GM23248 (cell line): ENCODE measurements around the gene C5orf47. TPM values are rescaled to one million over a fixed set of nuclear protein-coding genes. Genes with fewer than 3 reads are reported as not detected.

ENCODE experiments used
- DNase-seq: peaks from one replicate; pipeline ENCODE4 v3.0.0-alpha.2; 2015
- H2AFZ ChIP-seq: fragments of 200-600 bp; sonication (generic); 2 replicates; pipeline ENCODE4 v1.6.1; 2016; ENCODE audit warnings: antibody characterized with exemption
- H3F3A ChIP-seq: fragments of 200-600 bp; sonication (generic); 2 replicates; pipeline ENCODE4 v1.6.1; 2016; ENCODE audit warnings: mild to moderate bottlenecking, antibody characterized with exemption, mixed run types; ENCODE audit not compliant: insufficient read depth
- H3K27ac ChIP-seq: fragments of 200-600 bp; sonication (generic); 2 replicates; pipeline ENCODE4 v1.5.1; 2016; ENCODE audit warnings: mild to moderate bottlenecking
- H3K27me3 ChIP-seq: fragments of 200-600 bp; sonication (generic); replicated peaks from 2 replicates; pipeline ENCODE4 v1.6.1; 2016; ENCODE audit warnings: mild to moderate bottlenecking; ENCODE audit not compliant: insufficient read depth
- H3K36me3 ChIP-seq: fragments of 200-600 bp; sonication (generic); 2 replicates; pipeline ENCODE4 v1.6.1; 2016; ENCODE audit warnings: low read depth, mild to moderate bottlenecking
- H3K4me1 ChIP-seq: fragments of 200-600 bp; sonication (generic); 2 replicates; pipeline ENCODE4 v1.6.1; 2016; ENCODE audit warnings: mild to moderate bottlenecking; ENCODE audit not compliant: insufficient read depth
- H3K4me2 ChIP-seq: fragments of 200-600 bp; sonication (generic); one replicate; pipeline ENCODE4 v1.6.1; 2016; ENCODE audit warnings: mild to moderate bottlenecking; ENCODE audit not compliant: unreplicated experiment
- H3K4me3 ChIP-seq: fragments of 200-600 bp; sonication (generic); 2 replicates; pipeline ENCODE4 v1.5.1; 2016; ENCODE audit warnings: mild to moderate bottlenecking
- H3K79me2 ChIP-seq: fragments of 200-600 bp; sonication (generic); 2 replicates; pipeline ENCODE4 v1.6.1; 2016; ENCODE audit warnings: mild to moderate bottlenecking; ENCODE audit not compliant: insufficient read depth
- H3K9ac ChIP-seq: fragments of 200-600 bp; sonication (generic); 2 replicates; pipeline ENCODE4 v1.6.1; 2016; ENCODE audit warnings: mild to moderate bottlenecking
- H3K9me2 ChIP-seq: fragments of 200-600 bp; sonication (generic); 2 replicates; pipeline ENCODE4 v1.6.1; 2016; ENCODE audit warnings: mixed run types, mild to moderate bottlenecking, moderate library complexity; ENCODE audit not compliant: insufficient read depth
- H3K9me3 ChIP-seq: fragments of 200-600 bp; sonication (generic); one replicate; pipeline ENCODE4 v1.6.1; 2017; ENCODE audit warnings: low read depth
- H4K20me1 ChIP-seq: fragments of 200-600 bp; sonication (generic); 2 replicates; pipeline ENCODE4 v1.6.0; 2016; ENCODE audit not compliant: insufficient read depth
- EZH2 ChIP-seq: fragments of 200-600 bp; sonication (generic); IDR thresholded peaks from 2 replicates; pipeline ENCODE4 v1.6.1; 2018; ENCODE audit warnings: antibody characterized with exemption, mild to moderate bottlenecking; ENCODE audit not compliant: insufficient read depth, poor library complexity, severe bottlenecking
- EZH2phosphoT487 ChIP-seq: fragments of 200-600 bp; sonication (generic); IDR thresholded peaks from 2 replicates; pipeline ENCODE4 v1.6.1; 2018; ENCODE audit warnings: antibody characterized with exemption, moderate library complexity, mild to moderate bottlenecking, low read depth; ENCODE audit not compliant: insufficient read depth
- WGBS, 2 experiments: methylation state at CpG; one replicate each; pipeline ENCODE4 v1.1.6; 2015 to 2017; ENCODE audit warnings: low lambda C conversion rate in 2 of 2, low coverage in 1 of 2; ENCODE audit errors: missing lambda C conversion rate in 2 of 2; 5-methylcytosine and 5-hydroxymethylcytosine counted together
- in situ Hi-C: fragments of 300-500 bp; cut with MboI; formaldehyde crosslinking; loops from 2 replicates; pipeline ENCODE4 v1.15.0; 2020
- polyA plus RNA-seq: library from polyadenylated mRNA; unstranded; fragments of >200 nt; fragmentation: Nextera tagmentation; extraction: Ambion mirVana; gene quantifications from 2 replicates; pipeline ENCODE4 v1.2.1, GENCODE V29; 2016
- total RNA-seq: library from RNA; depleted of rRNA; stranded (reverse); fragments of >200 nt; shearing (Covaris generic); gene quantifications from 2 replicates; pipeline ENCODE4 v1.2.3, GENCODE V29; 2014

The C5orf47 gene
- total and polyA plus RNA-seq, 2 experiments from 2014 or later: not detected

DNA sequence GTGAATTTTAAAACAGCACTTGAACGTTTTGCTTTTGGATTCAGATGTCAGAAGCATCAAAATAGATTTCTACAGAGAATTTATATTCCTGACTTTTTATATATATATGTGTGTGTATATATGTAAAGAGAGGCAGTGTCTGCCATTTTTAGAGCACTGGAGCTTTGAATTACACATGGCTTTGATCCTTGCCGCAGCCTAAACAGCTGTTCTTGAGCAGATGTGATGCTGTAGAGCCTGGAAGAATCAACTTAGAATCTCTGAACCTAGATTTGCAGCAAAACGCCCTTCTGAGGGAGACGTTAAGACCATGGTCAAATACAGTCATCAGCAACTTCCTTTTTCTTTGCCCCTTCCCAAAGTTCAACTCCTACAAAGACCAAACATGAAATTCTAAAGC is 21.7 kb upstream of the C5orf47 start:
- Histone ChIP-seq H3K4me3 (no peak overlapping the region), H3K4me2 (no peak overlapping the region), H2AFZ (no peak overlapping the region), H3K4me1 (peaks cover 14% of the 10 kb centered on the region), H3K27ac (no peak overlapping the region), H3K9me3 (no peaks in the 10 kb centered on the region), H3F3A (peaks cover 14% of the 10 kb centered on the region), H3K36me3 (no peaks in the 10 kb centered on the region), H4K20me1 (no peaks in the 10 kb centered on the region), H3K27me3 (no peaks in the 10 kb centered on the region), H3K9ac (no peak overlapping the region), H3K79me2 (no peaks in the 10 kb centered on the region), H3K9me2 (no peaks in the 10 kb centered on the region)
- in situ Hi-C loops: loop anchor here (5.0 kb wide), 1 partner anchor 350 kb away; the partner anchor contains the start of gene BOD1
- TF ChIP-seq EZH2phosphoT487 (no peak), EZH2 (no peak)
- WGBS, 2 experiments: 5 to 8% methylated on average over 4 of the region's 4 CpGs
- DNase-seq: no peak

DNA sequence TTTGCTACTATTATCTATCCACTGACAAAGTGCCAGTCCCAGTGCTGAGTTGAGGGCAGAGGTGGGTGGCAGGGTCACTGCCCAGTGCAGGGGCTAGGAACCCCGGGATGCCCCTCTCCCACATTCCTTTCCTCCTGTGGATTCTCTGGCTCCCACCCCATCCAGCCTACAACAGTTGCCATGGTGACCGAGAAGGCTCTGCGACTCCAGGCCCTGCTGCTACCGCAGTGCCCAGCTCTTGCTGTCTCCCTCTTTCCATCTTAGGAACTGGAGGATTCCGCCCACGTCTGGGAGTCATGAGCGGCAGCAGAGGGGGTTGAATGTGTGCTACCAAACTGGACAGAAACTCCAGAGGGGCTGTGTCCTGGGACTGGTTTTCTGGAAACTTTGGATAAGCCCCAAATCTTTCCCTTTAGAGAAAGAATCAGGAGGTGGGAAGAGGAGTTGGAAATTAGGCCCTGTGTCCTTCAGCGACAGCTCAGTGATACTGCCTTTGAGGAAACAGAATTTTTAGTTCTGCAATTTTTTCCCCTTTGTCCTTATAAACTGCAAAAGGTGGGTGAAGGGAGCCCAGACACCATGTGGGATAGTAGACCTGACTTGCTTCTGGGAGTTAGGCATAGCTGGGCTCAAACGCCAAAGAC is 20.7 kb upstream of the C5orf47 start:
- no peak overlapping the region for H3K4me2 ChIP-seq
- no peak overlapping the region for H3K4me3 ChIP-seq
- DNase-seq: no peak
- no peaks in the 10 kb centered on the region for H3K79me2 ChIP-seq
- H3K36me3 ChIP-seq: no peaks in the 10 kb centered on the region
- H3K27ac ChIP-seq: no peak overlapping the region
- 0 out of 2 replicates have a peak, but pooled peaks cover 6% of the 10 kb centered on the region for H3F3A ChIP-seq
- H3K9me3 ChIP-seq: no peaks in the 10 kb centered on the region
- H3K4me1 ChIP-seq: peaks cover 8% of the 10 kb centered on the region; the same call in 1 of the 2 replicates
- TF ChIP-seq EZH2 (no peak), EZH2phosphoT487 (no peak)
- no peaks in the 10 kb centered on the region for H3K9me2 ChIP-seq
- H2AFZ ChIP-seq: no peak overlapping the region
- H4K20me1 ChIP-seq: no peaks in the 10 kb centered on the region
- no peak overlapping the region for H3K9ac ChIP-seq
- no peaks in the 10 kb centered on the region for H3K27me3 ChIP-seq
- WGBS, 2 experiments: 60 to 62% methylated on average over 9 of the region's 9 CpGs
- in situ Hi-C loops: loop anchor here (5.0 kb wide), 1 partner anchor 351 kb away; the partner anchor contains the start of gene BOD1

DNA sequence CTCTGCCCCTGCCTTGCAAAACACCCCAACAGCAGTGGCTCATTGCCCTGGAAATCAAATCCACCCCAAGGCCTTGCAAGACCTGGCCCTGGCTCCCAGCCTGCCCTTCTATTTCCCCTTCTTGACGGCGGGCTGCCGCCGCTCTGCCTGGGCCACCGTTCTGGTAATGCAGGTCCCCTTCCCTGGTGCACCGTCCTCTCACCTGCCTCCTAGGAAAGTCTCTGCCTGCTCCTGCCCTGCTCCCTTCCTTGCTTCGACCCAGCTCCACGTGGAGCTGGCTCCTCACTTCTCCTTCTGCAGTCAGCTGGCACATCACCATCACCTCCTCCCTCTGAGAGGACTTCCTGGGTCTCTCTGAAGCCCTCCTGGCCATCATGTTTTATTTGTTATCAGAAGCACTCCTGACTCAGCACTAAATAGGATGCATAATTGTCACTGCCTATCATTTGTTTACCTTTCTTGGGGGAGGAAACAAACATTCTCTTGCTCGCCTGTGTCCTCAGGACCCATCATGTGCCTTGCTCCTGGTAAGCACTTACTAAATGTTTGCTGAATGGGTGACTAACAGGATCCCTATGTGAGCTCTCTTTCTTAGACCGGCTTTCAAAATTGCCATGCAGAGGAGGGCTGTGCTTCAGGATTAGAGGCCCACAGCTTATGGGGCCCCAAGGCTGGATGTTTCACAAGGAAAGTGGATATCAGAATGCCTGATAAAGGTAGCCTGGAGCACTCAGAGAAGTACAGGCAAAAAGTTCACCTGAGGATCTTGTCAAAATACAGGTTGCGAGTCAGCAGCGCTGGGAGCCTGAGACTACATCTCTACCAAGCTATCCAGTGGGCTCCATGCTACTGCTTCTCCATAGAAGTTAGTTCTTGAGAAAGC is 19.6 kb upstream of the C5orf47 start:
- H3K79me2 ChIP-seq: no peaks in the 10 kb centered on the region
- H2AFZ ChIP-seq: no peak overlapping the region
- H3K4me2 ChIP-seq: no peak overlapping the region
- H3K4me3 ChIP-seq: no peak overlapping the region
- H3K4me1 ChIP-seq: no peaks in the 10 kb centered on the region
- no peaks in the 10 kb centered on the region for H3F3A ChIP-seq
- DNase-seq: peak; percentile 72
- H3K27me3 ChIP-seq: no peaks in the 10 kb centered on the region
- 82 to 86% methylated on average over 11 to 12 of the region's 12 CpGs for WGBS, 2 experiments
- no peaks in the 10 kb centered on the region for H4K20me1 ChIP-seq
- in situ Hi-C loops: loop anchor here (5.0 kb wide), 1 partner anchor 352 kb away; the partner anchor contains the start of gene BOD1
- H3K9me2 ChIP-seq: no peaks in the 10 kb centered on the region
- H3K9me3 ChIP-seq: no peaks in the 10 kb centered on the region
- H3K9ac ChIP-seq: no peak overlapping the region
- no peak overlapping the region for H3K27ac ChIP-seq
- H3K36me3 ChIP-seq: no peaks in the 10 kb centered on the region
- TF ChIP-seq EZH2phosphoT487: no peak
- TF ChIP-seq EZH2: no peak

- Histone ChIP-seq H4K20me1 (no peaks in the 10 kb centered on the region), H3K4me3 (no peak overlapping the region), H3K9me3 (no peaks in the 10 kb centered on the region), H3K27ac (no peak overlapping the region), H3K79me2 (no peaks in the 10 kb centered on the region), H3K4me1 (no peaks in the 10 kb centered on the region), H2AFZ (no peak overlapping the region), H3K27me3 (no peaks in the 10 kb centered on the region), H3K4me2 (no peak overlapping the region), H3K9me2 (no peaks in the 10 kb centered on the region), H3K9ac (no peak overlapping the region), H3K36me3 (no peaks in the 10 kb centered on the region), H3F3A (no peaks in the 10 kb centered on the region)
- peak; percentile 56 for DNase-seq
- TF ChIP-seq EZH2phosphoT487 (no peak), EZH2 (no peak)
- 50 to 51% methylated on average over 18 of the region's 18 CpGs for WGBS, 2 experiments
- in situ Hi-C loops: no loop called here
Observed at GRCh38 chr5:173970878-173971650, 17.9 kb upstream of the C5orf47 start.
